Left ventricle myocardium inferior (tissue), 1 donor: ENCODE results near the gene ZNF410. TPM values are rescaled to one million over a fixed set of nuclear protein-coding genes. Genes with fewer than 3 reads are reported as not detected.

Source experiments
- DNase-seq: peaks from one replicate; pipeline ENCODE4 v3.0.0-alpha.2; 2020
- H3K27ac ChIP-seq: fragments of 200-600 bp; replicated peaks from 2 replicates; pipeline ENCODE4 v1.8.0; 2021
- H3K27me3 ChIP-seq: fragments of 200-600 bp; 2 replicates; pipeline ENCODE4 v1.8.0; 2021; ENCODE audit warnings: low read depth
- H3K36me3 ChIP-seq: fragments of 200-600 bp; 2 replicates; pipeline ENCODE4 v1.8.0; 2021
- H3K4me1 ChIP-seq: fragments of 200-600 bp; 2 replicates; pipeline ENCODE4 v1.8.0; 2021
- H3K4me3 ChIP-seq: fragments of 200-600 bp; 2 replicates; pipeline ENCODE4 v1.8.0; 2021; ENCODE audit warnings: mild to moderate bottlenecking, moderate library complexity
- H3K9me3 ChIP-seq: fragments of 200-600 bp; replicated peaks from 2 replicates; pipeline ENCODE4 v1.8.0; 2021
- intact Hi-C: fragments of 100-400 bp; cut with micrococcal nuclease; formaldehyde crosslinking; loops from one replicate; pipeline ENCODE4 v1.11.0; 2022
- total RNA-seq: library from RNA; stranded (reverse); fragmentation: NEBNext Ultra II Directional; extraction: Animal tissue kit (Norgen Biotek cat#: 25700); gene quantifications from one replicate; pipeline ENCODE4 v1.2.1, GENCODE V29; 2021
- TF ChIP-seq, protein P1 (sequence below): fragments of 200-600 bp; IDR thresholded peaks from 2 replicates; pipeline ENCODE4 v1.8.0; 2021; ENCODE audit warnings: antibody characterized with exemption, mild to moderate bottlenecking, borderline replicate concordance
- donor health status: DM: no; HTN: yes; CAD: no; lungs with severe emphysema.

The ZNF410 gene
- total RNA-seq, 1 donor from 2014 or later = 16.5 TPM

DNA sequence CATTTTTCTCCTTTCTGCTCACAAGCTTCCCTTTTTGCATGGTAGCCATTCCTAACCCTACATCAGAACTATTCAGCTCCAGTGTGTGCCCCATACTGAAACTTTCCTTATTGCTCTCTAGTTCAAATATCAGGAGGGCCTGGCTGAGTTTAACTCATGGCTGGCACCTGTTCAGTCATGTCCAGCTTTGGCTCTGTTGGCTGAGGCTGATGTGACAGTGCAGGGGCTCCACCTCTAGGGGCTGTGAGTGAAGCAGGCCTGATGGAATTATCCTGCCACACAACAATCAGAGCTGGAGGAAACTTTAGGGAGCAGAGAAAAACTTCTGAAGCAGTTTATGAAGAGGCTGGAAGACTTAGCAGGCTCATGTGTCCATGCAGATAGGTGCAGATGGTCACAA, 71.9 kb downstream of the ZNF410 start:
- no peak for DNase-seq
- Histone ChIP-seq H3K9me3 (no peaks in the 10 kb centered on the region), H3K36me3 (peaks cover 99% of the 10 kb centered on the region), H3K27ac (no peak overlapping the region), H3K4me3 (no peak overlapping the region), H3K4me1 (no peaks in the 10 kb centered on the region), H3K27me3 (no peaks in the 10 kb centered on the region)
- intact Hi-C loops = no loop called here
- TF ChIP-seq, protein P1, sequence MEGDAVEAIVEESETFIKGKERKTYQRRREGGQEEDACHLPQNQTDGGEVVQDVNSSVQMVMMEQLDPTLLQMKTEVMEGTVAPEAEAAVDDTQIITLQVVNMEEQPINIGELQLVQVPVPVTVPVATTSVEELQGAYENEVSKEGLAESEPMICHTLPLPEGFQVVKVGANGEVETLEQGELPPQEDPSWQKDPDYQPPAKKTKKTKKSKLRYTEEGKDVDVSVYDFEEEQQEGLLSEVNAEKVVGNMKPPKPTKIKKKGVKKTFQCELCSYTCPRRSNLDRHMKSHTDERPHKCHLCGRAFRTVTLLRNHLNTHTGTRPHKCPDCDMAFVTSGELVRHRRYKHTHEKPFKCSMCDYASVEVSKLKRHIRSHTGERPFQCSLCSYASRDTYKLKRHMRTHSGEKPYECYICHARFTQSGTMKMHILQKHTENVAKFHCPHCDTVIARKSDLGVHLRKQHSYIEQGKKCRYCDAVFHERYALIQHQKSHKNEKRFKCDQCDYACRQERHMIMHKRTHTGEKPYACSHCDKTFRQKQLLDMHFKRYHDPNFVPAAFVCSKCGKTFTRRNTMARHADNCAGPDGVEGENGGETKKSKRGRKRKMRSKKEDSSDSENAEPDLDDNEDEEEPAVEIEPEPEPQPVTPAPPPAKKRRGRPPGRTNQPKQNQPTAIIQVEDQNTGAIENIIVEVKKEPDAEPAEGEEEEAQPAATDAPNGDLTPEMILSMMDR = no peak

DNA sequence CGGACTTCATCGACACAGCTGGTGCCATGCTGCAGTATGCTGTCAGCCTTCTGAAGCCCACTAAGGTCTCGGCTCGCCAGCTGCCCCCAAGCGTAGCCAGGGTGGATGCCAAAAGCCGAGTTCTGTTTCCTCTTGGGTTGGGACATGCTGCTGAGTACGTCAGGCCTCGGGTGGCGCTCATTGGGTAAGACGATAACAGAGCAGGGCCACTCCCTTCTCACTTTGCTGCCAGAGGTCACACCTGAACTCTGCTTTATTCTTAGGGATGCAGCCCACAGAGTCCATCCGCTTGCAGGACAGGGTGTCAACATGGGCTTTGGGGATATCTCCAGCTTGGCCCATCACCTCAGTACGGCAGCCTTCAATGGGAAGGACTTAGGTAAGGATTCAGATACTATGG, 74.5 kb downstream of the ZNF410 start:
- TF ChIP-seq, protein P1 = no peak
- intact Hi-C loops = no loop called here

DNA sequence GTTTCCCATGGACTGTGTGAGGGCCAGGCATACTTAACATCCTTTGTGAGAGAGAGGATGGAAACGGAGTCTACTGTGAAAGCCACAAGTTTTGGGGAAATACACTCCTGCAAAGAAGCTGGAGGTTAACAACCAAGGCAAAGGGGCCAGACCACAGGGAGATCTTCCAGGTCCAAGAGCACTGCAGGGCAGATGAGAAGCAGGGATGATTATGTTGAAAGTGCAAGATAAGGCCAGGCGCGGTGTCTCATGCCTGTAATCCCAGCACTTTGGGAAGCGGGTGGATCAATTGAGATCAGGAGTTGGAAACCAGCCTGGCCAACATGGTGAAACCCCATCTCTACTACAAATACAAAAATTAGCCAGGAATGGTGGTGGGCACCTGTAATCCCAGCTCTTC, 78.6 kb downstream of the ZNF410 start:
- H3K36me3 ChIP-seq = peaks cover 76% of the 10 kb centered on the region
- TF ChIP-seq, protein P1 = no peak

More for the DNA sequence above, 74.5 kb downstream of the ZNF410 start:
- Histone ChIP-seq H3K9me3 (no peaks in the 10 kb centered on the region), H3K27me3 (no peaks in the 10 kb centered on the region), H3K4me1 (no peaks in the 10 kb centered on the region), H3K4me3 (no peak overlapping the region), H3K36me3 (peaks cover 83% of the 10 kb centered on the region), H3K27ac (no peak overlapping the region)
- DNase-seq = no peak

DNA sequence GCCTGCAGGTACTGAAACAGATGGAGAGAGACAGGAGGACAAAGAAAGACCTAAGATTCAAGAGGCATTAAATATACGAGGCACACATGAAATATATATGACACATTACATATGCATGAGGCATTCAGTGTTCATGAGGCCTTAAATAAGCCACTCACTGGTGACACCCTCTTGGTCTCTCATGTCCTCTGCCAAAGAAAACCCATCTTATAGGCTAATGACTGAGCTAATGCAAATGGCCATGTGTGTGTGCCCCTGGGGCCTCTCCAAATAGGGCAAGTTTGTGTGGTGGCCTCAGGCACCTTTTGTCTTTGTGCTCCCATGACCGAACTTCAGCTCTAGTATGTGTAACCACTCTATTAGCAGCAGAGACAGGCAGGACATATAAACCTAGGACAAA, 82.2 kb downstream of the ZNF410 start:
- TF ChIP-seq, protein P1 = no peak
- H3K36me3 ChIP-seq = peaks cover 58% of the 10 kb centered on the region
- intact Hi-C loops = no loop called here

More for the DNA sequence above, 78.6 kb downstream of the ZNF410 start:
- no peaks in the 10 kb centered on the region for H3K9me3 ChIP-seq
- intact Hi-C loops = no loop called here
- no peaks in the 10 kb centered on the region for H3K4me1 ChIP-seq
- no peak for DNase-seq
- H3K4me3 ChIP-seq = no peak overlapping the region
- H3K27ac ChIP-seq = no peak overlapping the region
- H3K27me3 ChIP-seq = no peaks in the 10 kb centered on the region

DNA sequence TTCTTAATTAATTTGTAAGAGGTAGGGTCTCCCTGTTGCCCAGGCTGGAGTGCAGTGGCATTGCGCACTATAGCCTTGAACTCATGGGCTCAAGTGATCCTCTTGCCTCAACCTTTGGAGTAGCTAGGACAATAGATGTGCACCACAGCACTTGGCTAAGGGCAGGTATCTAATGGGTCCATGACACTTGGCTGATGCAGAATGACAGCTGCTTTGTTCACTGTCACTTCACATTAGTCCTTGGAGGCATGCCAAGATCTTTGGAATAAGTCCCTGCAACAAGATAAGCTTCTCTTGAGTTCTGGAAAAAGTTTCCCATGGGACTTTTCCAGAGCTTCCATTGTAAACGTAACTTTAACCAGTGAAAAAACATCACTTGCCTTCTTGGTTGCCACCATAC, 86.8 kb downstream of the ZNF410 start:
- no peak overlapping the region for H3K27ac ChIP-seq
- H3K36me3 ChIP-seq = peaks cover 55% of the 10 kb centered on the region
- TF ChIP-seq, protein P1 = no peak
- no peak for DNase-seq
- intact Hi-C loops = no loop called here
- H3K4me3 ChIP-seq = no peak overlapping the region
- H3K9me3 ChIP-seq = no peaks in the 10 kb centered on the region
- H3K27me3 ChIP-seq = no peaks in the 10 kb centered on the region
- H3K4me1 ChIP-seq = peaks cover 7% of the 10 kb centered on the region

More for the DNA sequence above, 82.2 kb downstream of the ZNF410 start:
- Histone ChIP-seq H3K27me3 (no peaks in the 10 kb centered on the region), H3K9me3 (no peaks in the 10 kb centered on the region), H3K27ac (no peak overlapping the region), H3K4me3 (no peak overlapping the region), H3K4me1 (peaks cover 6% of the 10 kb centered on the region)
- DNase-seq = no peak
